ENCODE measurements around the gene ADAM17. TPM values are rescaled to one million over a fixed set of nuclear protein-coding genes. Genes with fewer than 3 reads are reported as not detected.
A peak's percentile ranks its signal among the peaks of the same experiment; 100 is the strongest.

The ADAM17 gene
- total RNA-seq, 1 donor from 2014 or later: 76.9 TPM

DNA sequence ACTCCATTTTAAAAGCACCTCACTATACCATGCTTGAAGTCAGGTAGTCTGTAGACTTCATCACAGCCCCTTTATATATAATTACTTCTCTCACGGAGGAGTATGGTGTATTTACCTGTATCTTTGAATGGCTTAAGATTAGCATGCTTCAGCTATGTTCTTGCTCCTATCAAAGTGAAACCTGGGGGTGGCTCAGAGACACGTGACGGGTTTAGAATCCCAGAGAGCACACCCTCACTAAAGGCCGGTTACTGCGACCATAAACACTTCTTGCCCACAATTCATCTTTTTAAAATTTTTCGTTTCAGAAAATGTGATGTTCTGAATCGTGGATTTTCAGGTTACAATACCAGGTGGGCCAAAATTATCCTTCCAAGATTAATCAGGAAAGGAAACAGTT is 77.7 kb downstream of the ADAM17 start:
- no peak for DNase-seq
- intact Hi-C loops (cut with DNase I): no loop called here
- Histone ChIP-seq H3K9me3 (no peaks in the 10 kb centered on the region), H3K4me3 (no peak overlapping the region), H3K36me3 (peaks cover 48% of the 10 kb centered on the region), H3K27me3 (ENCODE audit: low read depth) (no peaks in the 10 kb centered on the region), H3K4me1 (peaks cover 33% of the 10 kb centered on the region), H3K27ac (no peak overlapping the region)
- no peak for ATAC-seq
- TF ChIP-seq CTCF (IDR thresholded peaks at IDR 0.05): no peak

GRCh38 chr2:9474361-9475057 is 81.1 kb downstream of the ADAM17 start, which contains the start of gene IAH1:
TSS of gene IAH1 (plus strand) at chr2:9474551. CDS start at chr2:9474567, 16 bp downstream.
- peak within 1 kb of the TSS; percentile 94 for H3K27ac ChIP-seq
- ATAC-seq (peak; percentile 95 to 96), DNase-seq (peak; percentile 83)
- peaks cover 33% of the 10 kb centered on the region for H3K4me1 ChIP-seq
- H3K36me3 ChIP-seq: peaks cover 14% of the 10 kb centered on the region
- H3K9me3 ChIP-seq: no peaks in the 10 kb centered on the region
- no peaks in the 10 kb centered on the region for H3K27me3 ChIP-seq (ENCODE audit: low read depth)
- intact Hi-C loops (cut with DNase I): no loop called here
- H3K4me3 ChIP-seq: peak within 1 kb of the TSS; percentile 89
- no peak for TF ChIP-seq CTCF (IDR thresholded peaks at IDR 0.05)

GRCh38 chr2:9473985-9474360 is 81.7 kb downstream of the ADAM17 start:
- Histone ChIP-seq H3K27ac (peak overlapping the region; percentile 94), H3K4me3 (peak overlapping the region; percentile 89), H3K9me3 (no peaks in the 10 kb centered on the region), H3K4me1 (peaks cover 33% of the 10 kb centered on the region), H3K36me3 (peaks cover 9% of the 10 kb centered on the region), H3K27me3 (ENCODE audit: low read depth) (no peaks in the 10 kb centered on the region)
- DNase-seq (peak; percentile 73), ATAC-seq (peak; percentile 65 to 68)
- TF ChIP-seq CTCF (IDR thresholded peaks at IDR 0.05): no peak
- intact Hi-C loops (cut with DNase I): no loop called here

GRCh38 chr2:9473308-9473984 is 82.2 kb downstream of the ADAM17 start:
- ATAC-seq: peak; percentile 15 to 27
- peaks cover 6% of the 10 kb centered on the region for H3K36me3 ChIP-seq
- H3K4me3 ChIP-seq: peak overlapping the region; percentile 89
- H3K27ac ChIP-seq: peak overlapping the region; percentile 94
- TF ChIP-seq CTCF (IDR thresholded peaks at IDR 0.05): peak; percentile 9
- DNase-seq: no peak
- intact Hi-C loops (cut with DNase I): no loop called here
- H3K9me3 ChIP-seq: no peaks in the 10 kb centered on the region
- H3K4me1 ChIP-seq: peaks cover 33% of the 10 kb centered on the region
- H3K27me3 ChIP-seq (ENCODE audit: low read depth): no peaks in the 10 kb centered on the region

DNA sequence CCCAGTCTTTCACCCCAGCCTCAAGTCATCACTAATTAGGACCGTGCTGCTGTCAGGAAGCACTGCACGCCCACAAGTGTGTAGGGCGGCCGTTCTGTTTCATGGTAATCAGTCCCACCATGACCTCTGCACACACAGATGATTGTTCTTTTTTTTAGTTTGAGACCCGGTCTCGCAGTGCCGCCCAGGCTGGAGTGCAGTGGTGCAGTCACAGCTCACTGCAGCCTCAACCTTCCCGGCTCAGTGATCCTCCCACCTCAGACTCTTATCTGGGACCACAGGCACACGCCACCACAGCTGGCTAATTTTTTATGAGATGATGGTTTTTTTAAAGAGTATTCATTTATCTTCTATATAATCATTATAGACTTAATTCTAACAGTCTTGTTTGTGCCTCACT is 83.1 kb downstream of the ADAM17 start:
- DNase-seq: no peak
- TF ChIP-seq CTCF (IDR thresholded peaks at IDR 0.05): no peak
- Histone ChIP-seq H3K36me3 (peaks cover 12% of the 10 kb centered on the region), H3K4me3 (no peak overlapping the region), H3K27me3 (ENCODE audit: low read depth) (no peaks in the 10 kb centered on the region), H3K9me3 (no peaks in the 10 kb centered on the region), H3K4me1 (peaks cover 33% of the 10 kb centered on the region), H3K27ac (no peak overlapping the region)
- intact Hi-C loops (cut with DNase I): no loop called here
- no peak for ATAC-seq

Data from lower lobe of right lung (tissue), 2 donors.